ENCODE measurements around the gene SP2.

Gene SP2

GRCh38 chr17:47872019-47872650, 23.9 kb upstream of the SP2 start:
- DNase-seq (ENCODE audit: extremely low read depth, insufficient read length): no peak
- Histone ChIP-seq H3K4me3 (replicated peaks; ENCODE audit: low read depth, low read length) (no peak overlapping the region), H3K27me3 (replicated peaks; ENCODE audit: control insufficient read depth, insufficient read depth, low read length) (peaks cover 3% of the 10 kb centered on the region), H3K36me3 (ENCODE audit: control insufficient read depth, insufficient read depth, low read length) (no peaks in the 10 kb centered on the region)
- no peak for TF ChIP-seq CTCF (IDR thresholded peaks at IDR 0.05; ENCODE audit: insufficient read depth, low read length, poor library complexity, severe bottlenecking)

GRCh38 chr17:47872651-47873161, 23.3 kb upstream of the SP2 start:
- peaks cover 7% of the 10 kb centered on the region for H3K27me3 ChIP-seq (replicated peaks; ENCODE audit: control insufficient read depth, insufficient read depth, low read length)
- no peak for TF ChIP-seq CTCF (IDR thresholded peaks at IDR 0.05; ENCODE audit: insufficient read depth, low read length, poor library complexity, severe bottlenecking)

GRCh38 chr17:47873200-47874090, 22.6 kb upstream of the SP2 start:
- no peaks in the 10 kb centered on the region for H3K36me3 ChIP-seq (ENCODE audit: control insufficient read depth, insufficient read depth, low read length)
- H3K4me3 ChIP-seq (replicated peaks; ENCODE audit: low read depth, low read length): no peak overlapping the region
- H3K27me3 ChIP-seq (replicated peaks; ENCODE audit: control insufficient read depth, insufficient read depth, low read length): peaks cover 5% of the 10 kb centered on the region
- DNase-seq (ENCODE audit: extremely low read depth, insufficient read length): no peak
- TF ChIP-seq CTCF (IDR thresholded peaks at IDR 0.05; ENCODE audit: insufficient read depth, low read length, poor library complexity, severe bottlenecking): no peak

More at GRCh38 chr17:47872651-47873161, 23.3 kb upstream of the SP2 start:
- no peak for DNase-seq (ENCODE audit: extremely low read depth, insufficient read length)
- H3K4me3 ChIP-seq (replicated peaks; ENCODE audit: low read depth, low read length): no peak overlapping the region
- H3K36me3 ChIP-seq (ENCODE audit: control insufficient read depth, insufficient read depth, low read length): no peaks in the 10 kb centered on the region

GRCh38 chr17:47875011-47875985, 20.7 kb upstream of the SP2 start:
- TF ChIP-seq CTCF (IDR thresholded peaks at IDR 0.05; ENCODE audit: insufficient read depth, low read length, poor library complexity, severe bottlenecking): no peak

GRCh38 chr17:47877368-47878034, 18.5 kb upstream of the SP2 start:
- no peaks in the 10 kb centered on the region for H3K36me3 ChIP-seq (ENCODE audit: control insufficient read depth, insufficient read depth, low read length)
- no peak for TF ChIP-seq CTCF (IDR thresholded peaks at IDR 0.05; ENCODE audit: insufficient read depth, low read length, poor library complexity, severe bottlenecking)
- no peak overlapping the region for H3K4me3 ChIP-seq (replicated peaks; ENCODE audit: low read depth, low read length)
- no peak for DNase-seq (ENCODE audit: extremely low read depth, insufficient read length)
- H3K27me3 ChIP-seq (replicated peaks; ENCODE audit: control insufficient read depth, insufficient read depth, low read length): peaks cover 5% of the 10 kb centered on the region

More at GRCh38 chr17:47875011-47875985, 20.7 kb upstream of the SP2 start:
- H3K4me3 ChIP-seq (replicated peaks; ENCODE audit: low read depth, low read length): no peak overlapping the region
- peaks cover 6% of the 10 kb centered on the region for H3K27me3 ChIP-seq (replicated peaks; ENCODE audit: control insufficient read depth, insufficient read depth, low read length)
- no peaks in the 10 kb centered on the region for H3K36me3 ChIP-seq (ENCODE audit: control insufficient read depth, insufficient read depth, low read length)
- DNase-seq (ENCODE audit: extremely low read depth, insufficient read length): no peak
